DND-41 (cell line): ENCODE results near the gene NUDT4B.
"Not testable (repeated sequence)": the region's sequence is repeated elsewhere in the genome, so short reads cannot be mapped to it uniquely, and the experiment has no call there.

Source experiments
- EZH2 ChIP-seq: IDR thresholded peaks from 3 replicates; pipeline ENCODE4 v1.6.1; 2012; ENCODE audit warnings: borderline replicate concordance, low read depth, mild to moderate bottlenecking, moderate library complexity, low read length, inconsistent platforms; ENCODE audit not compliant: severe bottlenecking
- TF ChIP-seq, protein P1 (sequence below): IDR thresholded peaks from 2 replicates; pipeline ENCODE4 v1.5.1; 2012; ENCODE audit warnings: borderline replicate concordance, low read length, moderate library complexity, mild to moderate bottlenecking; ENCODE audit not compliant: poor library complexity, severe bottlenecking; ENCODE audit errors: extremely low read depth

DNA sequence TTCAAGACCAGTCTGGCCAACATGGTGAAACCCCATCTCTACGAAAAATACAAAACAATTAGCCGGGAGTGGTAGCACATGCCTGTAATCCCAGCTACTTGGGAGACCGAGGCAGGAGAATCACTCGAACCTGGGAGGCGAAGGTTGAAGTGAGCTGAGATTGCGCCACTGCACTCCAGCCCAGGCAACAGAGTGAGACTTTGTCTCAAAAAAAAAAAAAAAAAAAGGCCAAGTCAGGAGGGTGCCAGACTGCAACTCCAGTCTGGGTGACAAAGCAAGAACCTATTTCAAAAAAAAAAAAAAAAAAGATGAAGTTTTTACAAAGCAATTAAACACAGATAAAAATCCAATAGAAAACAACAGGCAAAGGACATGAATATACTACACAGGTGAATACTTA, 9.9 kb upstream of the NUDT4B start:
- TF ChIP-seq, protein P1, sequence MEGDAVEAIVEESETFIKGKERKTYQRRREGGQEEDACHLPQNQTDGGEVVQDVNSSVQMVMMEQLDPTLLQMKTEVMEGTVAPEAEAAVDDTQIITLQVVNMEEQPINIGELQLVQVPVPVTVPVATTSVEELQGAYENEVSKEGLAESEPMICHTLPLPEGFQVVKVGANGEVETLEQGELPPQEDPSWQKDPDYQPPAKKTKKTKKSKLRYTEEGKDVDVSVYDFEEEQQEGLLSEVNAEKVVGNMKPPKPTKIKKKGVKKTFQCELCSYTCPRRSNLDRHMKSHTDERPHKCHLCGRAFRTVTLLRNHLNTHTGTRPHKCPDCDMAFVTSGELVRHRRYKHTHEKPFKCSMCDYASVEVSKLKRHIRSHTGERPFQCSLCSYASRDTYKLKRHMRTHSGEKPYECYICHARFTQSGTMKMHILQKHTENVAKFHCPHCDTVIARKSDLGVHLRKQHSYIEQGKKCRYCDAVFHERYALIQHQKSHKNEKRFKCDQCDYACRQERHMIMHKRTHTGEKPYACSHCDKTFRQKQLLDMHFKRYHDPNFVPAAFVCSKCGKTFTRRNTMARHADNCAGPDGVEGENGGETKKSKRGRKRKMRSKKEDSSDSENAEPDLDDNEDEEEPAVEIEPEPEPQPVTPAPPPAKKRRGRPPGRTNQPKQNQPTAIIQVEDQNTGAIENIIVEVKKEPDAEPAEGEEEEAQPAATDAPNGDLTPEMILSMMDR = not testable (repeated sequence)
- TF ChIP-seq EZH2 = not testable (repeated sequence)
